GM10266 (cell line): ENCODE data around the gene HSD17B12.

Source experiments
- DNase-seq: peaks from one replicate; pipeline ENCODE4 v3.0.0; 2012; ENCODE audit errors: extremely low spot score
- TF ChIP-seq, protein P1 (sequence below): IDR thresholded peaks from 2 replicates; pipeline ENCODE4 v1.5.1; 2012; ENCODE audit warnings: mild to moderate bottlenecking, low read depth; ENCODE audit not compliant: control insufficient read depth, insufficient read depth; ENCODE audit errors: missing control alignments

Gene HSD17B12

DNA sequence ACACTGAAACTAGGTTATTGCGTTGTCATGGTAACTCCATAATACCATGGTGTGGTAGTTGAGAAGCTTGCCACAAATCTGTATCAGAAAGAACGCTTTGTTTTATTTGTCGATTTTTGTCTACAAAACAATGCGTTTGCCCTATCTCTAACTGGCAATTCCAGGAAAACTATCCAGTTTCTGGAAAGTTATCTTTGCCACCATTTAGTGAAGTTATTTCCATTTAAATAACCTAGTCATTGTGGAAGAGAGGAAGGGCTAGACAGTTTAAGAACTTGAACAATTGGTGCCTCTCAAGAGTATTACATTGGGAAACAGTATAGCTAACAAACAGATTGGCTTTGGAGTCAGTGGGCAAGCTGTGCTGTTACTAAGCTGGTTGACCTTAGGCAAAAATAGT, 7.9 kb downstream of the HSD17B12 start:
- TF ChIP-seq, protein P1, sequence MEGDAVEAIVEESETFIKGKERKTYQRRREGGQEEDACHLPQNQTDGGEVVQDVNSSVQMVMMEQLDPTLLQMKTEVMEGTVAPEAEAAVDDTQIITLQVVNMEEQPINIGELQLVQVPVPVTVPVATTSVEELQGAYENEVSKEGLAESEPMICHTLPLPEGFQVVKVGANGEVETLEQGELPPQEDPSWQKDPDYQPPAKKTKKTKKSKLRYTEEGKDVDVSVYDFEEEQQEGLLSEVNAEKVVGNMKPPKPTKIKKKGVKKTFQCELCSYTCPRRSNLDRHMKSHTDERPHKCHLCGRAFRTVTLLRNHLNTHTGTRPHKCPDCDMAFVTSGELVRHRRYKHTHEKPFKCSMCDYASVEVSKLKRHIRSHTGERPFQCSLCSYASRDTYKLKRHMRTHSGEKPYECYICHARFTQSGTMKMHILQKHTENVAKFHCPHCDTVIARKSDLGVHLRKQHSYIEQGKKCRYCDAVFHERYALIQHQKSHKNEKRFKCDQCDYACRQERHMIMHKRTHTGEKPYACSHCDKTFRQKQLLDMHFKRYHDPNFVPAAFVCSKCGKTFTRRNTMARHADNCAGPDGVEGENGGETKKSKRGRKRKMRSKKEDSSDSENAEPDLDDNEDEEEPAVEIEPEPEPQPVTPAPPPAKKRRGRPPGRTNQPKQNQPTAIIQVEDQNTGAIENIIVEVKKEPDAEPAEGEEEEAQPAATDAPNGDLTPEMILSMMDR = no peak

DNA sequence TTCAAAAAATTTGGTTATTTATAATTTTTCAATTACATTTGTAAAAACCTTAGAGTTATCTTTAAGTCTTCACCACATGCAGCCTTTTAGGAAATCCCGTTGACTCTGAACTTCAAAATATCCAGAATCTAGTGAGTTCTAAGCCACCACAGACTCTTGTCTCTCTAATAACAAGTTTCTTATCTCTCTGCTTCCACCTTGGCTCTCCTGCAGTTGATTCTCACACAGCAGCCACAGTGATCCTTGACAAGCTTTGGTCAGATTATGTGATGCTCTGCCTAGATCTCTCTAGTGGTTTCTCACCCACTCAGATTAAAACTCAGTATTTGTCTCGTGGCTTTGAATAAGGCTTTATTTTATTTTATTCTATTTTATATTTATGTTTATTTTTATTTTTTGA, 8.6 kb downstream of the HSD17B12 start:
- DNase-seq = no peak
- TF ChIP-seq, protein P1 = no peak

More for the DNA sequence above, 7.9 kb downstream of the HSD17B12 start:
- DNase-seq = no peak

DNA sequence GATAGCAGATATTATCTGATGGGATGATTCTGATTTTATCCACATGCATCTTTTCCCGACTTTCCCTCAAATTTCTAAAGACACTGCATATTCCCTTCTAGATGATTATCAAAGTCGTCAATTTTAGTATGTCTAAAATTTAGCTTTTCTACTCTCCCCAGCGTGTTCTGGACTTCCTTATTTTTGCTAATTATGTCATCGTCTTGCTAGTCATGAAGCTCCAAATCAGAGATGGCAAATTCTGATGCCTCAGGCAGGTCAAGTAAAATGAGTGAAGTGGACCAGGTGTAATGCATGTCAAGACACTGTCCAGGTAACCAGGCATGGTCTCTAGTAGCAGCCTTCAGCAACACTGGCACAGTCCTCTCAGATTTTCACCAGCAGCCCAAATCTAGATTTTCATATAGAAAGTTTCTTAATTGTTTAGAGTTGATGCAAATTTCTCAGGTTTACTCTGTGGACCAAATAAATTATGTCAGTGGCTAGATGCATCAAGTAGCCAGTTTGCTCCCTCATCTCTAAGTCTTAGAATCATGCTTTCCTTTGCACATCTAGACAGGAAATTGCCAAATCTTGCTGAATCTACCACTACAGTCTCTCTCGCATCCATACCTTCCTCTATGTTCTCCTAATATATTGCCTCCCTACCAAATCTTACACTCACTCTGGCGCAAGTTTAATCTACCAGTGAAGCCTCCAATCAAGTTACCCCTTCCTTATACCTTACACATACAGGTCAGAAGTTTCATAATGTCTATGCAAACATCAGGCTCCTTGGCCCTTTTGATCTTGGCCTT, 10.6 kb downstream of the HSD17B12 start:
- DNase-seq = no peak

DNA sequence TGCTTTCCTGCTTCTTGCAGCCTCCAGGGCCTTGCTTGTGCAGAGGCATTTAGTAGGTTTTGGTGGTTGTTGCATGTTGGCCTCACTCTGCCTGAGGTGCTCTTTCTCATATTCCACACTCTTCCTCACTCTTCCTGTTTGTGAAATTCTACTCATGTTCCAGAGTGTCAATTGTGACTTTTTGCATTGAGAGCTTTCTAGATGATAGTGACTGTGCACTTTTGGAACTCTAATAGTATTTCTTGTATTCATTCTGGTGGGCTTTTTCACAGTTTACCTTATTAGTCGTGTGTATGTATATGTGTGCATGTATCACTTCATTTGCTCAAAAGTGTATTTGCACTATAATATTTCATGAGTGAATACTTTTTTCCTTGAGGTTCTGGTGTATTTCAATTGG, 11.3 kb downstream of the HSD17B12 start:
- no peak for DNase-seq
- TF ChIP-seq, protein P1 = no peak

More for the DNA sequence above, 10.6 kb downstream of the HSD17B12 start:
- TF ChIP-seq, protein P1 = no peak

DNA sequence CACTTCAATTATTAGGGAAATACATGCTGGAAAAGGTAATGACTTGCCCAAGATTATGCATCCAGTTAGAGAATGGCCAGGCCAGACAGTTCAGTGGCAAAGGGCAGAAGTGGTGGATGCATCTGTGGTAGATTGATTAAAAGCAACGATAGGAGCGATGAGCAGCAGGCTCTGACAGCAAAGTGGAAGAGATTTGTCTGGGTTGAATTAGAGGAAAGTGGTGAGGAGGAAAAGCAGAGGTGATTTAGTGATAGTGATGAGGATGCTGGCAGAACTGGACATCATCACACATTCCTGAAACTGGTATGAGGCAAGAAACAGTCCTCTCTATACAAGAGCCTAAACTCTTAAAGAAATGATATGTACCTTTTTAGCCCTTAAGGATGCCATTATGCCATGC, 12.5 kb downstream of the HSD17B12 start:
- DNase-seq = no peak
- TF ChIP-seq, protein P1 = no peak

DNA sequence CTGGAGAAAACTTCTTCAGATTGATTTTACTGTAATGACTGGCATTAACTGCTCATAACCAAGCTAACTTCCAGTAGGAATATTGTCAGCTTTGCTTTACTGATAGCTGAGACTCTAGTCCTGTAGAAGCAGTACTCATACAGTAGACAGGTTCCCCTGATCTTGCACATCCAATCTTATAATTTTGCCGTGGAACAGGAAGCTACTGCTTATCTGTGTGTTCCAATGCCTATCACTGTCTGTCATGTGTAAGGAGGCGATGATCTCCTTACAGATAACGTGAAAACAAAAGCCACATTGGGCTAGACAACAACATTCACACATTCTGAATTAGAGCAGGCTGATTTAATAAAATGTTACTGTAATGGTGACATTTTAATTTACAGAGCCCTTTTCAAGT, 13.2 kb downstream of the HSD17B12 start:
- TF ChIP-seq, protein P1 = no peak
- no peak for DNase-seq

DNA sequence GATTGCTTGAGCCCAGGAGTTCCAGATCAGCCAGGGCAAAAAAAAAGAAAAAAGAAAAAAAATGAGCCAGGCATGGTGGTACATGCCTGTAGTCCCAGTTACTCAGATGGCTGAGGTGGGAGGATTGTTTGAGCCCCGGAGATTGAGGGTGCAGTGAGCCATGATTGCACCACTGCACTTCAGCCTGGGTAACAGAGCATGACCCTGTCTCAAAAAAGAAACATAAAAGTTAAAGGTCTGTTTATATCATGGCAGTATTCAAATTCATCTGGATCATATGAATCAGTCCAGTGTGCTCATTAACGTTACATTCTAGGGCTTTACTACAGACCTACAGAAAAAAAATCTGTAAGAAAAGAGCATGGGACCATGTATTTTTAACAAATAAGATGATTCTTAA, 13.9 kb downstream of the HSD17B12 start:
- no peak for DNase-seq
- TF ChIP-seq, protein P1 = no peak
